BE2C (cell line): ENCODE measurements around the gene SEBOX.

Experiments
- DNase-seq: peaks from one replicate; pipeline ENCODE4 v3.0.0-alpha.2; 2020
- H3K27me3 ChIP-seq: fragments of 250-450 bp; sonication (Bioruptor Pico); 2 replicates; pipeline ENCODE4 v1.5.1; 2020; ENCODE audit warnings: mild to moderate bottlenecking
- H3K36me3 ChIP-seq: fragments of 250-450 bp; sonication (Bioruptor Pico); 2 replicates; pipeline ENCODE4 v1.5.1; 2020; ENCODE audit warnings: mild to moderate bottlenecking
- H3K4me1 ChIP-seq: fragments of 250-450 bp; sonication (Bioruptor Pico); 2 replicates; pipeline ENCODE4 v1.5.1; 2020
- H3K4me3 ChIP-seq: 2 replicates; pipeline ENCODE4 v1.5.1; 2011; ENCODE audit warnings: low read depth, low read length
- H3K9me3 ChIP-seq: fragments of 250-450 bp; sonication (Bioruptor Pico); 2 replicates; pipeline ENCODE4 v1.5.1; 2020
- TF ChIP-seq, protein P1 (sequence below): IDR thresholded peaks from 2 replicates; pipeline ENCODE4 v1.5.1; 2012; ENCODE audit warnings: mild to moderate bottlenecking, low read depth, low read length

SEBOX gene

DNA sequence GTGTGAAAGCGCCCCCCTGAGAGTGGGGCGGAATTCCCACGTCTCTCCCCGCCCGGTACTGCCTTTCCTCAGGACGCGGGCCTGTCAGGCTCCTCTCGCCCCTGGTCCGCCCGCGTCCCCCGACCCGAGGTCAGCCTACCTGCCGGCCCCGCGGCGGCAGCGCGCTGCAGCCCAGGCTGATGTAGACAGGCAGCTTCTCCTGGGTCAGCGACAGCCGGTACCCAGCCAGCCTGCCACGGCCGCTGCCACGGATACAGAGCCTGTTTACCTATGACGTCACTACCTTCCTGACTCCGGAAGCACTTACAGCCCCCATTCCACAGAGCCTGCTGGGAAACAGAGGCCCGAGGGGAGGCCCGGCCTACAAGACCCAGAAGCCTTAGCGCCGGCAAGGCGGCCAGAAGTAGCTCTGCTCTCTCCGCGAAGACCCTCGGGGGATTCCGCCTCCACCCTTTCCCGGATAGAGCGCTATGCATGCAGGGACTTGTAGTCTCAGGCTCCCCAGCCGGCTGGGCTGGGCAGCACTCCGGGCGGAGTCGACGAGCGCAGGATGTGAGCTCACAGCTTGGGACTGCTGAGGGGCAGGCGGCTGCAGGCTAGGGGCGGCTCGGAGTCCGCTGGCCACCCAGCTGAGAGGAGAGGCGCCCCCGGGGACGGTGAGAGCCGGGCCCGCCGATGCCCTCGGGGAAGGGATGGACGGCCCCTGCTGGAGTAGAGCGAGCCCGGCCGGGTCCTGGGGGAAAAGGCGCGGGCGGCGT is 29.6 kb downstream of the SEBOX start, which contains the start of the genes IFT20 and TNFAIP1:
Gene IFT20 (minus strand): TSS at position 272 of the 758 bp plus-strand sequence. CDS start 3,487 bp downstream, outside the sequence.
Gene TNFAIP1 (plus strand): TSS at position 561 of the 758 bp plus-strand sequence. CDS start 3,761 bp downstream, outside the sequence.
- TF ChIP-seq, protein P1, sequence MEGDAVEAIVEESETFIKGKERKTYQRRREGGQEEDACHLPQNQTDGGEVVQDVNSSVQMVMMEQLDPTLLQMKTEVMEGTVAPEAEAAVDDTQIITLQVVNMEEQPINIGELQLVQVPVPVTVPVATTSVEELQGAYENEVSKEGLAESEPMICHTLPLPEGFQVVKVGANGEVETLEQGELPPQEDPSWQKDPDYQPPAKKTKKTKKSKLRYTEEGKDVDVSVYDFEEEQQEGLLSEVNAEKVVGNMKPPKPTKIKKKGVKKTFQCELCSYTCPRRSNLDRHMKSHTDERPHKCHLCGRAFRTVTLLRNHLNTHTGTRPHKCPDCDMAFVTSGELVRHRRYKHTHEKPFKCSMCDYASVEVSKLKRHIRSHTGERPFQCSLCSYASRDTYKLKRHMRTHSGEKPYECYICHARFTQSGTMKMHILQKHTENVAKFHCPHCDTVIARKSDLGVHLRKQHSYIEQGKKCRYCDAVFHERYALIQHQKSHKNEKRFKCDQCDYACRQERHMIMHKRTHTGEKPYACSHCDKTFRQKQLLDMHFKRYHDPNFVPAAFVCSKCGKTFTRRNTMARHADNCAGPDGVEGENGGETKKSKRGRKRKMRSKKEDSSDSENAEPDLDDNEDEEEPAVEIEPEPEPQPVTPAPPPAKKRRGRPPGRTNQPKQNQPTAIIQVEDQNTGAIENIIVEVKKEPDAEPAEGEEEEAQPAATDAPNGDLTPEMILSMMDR: no peak
- peak; percentile 96 for DNase-seq
- Histone ChIP-seq H3K27me3 (no peaks in the 10 kb centered on the region), H3K4me1 (no peaks in the 10 kb centered on the region), H3K36me3 (no peaks in the 10 kb centered on the region), H3K4me3 (peak within 1 kb of the TSS; percentile 83), H3K9me3 (no peaks in the 10 kb centered on the region)

DNA sequence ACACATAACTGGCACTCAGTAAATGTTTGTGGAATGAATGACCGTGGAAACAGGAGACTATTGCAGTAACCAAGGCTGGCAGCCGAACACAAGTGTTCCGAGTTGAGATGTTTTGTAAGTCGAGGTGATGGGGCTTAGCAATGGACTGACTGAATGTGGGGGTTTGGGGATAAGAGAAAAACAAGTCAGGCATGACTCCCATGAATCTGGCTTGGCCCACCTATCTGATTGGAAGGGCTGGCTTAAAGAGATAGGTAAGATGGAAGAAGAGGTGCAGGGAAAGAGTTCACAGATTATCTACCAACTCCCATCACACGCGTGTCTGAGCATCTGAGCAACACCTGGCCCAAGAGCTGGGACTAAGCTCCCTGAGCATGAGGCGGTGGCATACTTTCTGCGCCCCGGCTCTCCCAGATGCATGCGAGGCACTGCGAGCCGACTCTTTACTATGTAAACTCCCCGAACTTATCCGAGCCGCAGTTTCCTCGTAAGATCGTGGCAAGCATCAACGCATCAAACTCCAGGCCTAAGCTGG is 30.3 kb downstream of the SEBOX start:
- Histone ChIP-seq H3K27me3 (no peaks in the 10 kb centered on the region), H3K9me3 (no peaks in the 10 kb centered on the region), H3K4me3 (peak overlapping the region; percentile 82), H3K36me3 (no peaks in the 10 kb centered on the region), H3K4me1 (no peaks in the 10 kb centered on the region)
- DNase-seq: no peak
- TF ChIP-seq, protein P1: no peak

DNA sequence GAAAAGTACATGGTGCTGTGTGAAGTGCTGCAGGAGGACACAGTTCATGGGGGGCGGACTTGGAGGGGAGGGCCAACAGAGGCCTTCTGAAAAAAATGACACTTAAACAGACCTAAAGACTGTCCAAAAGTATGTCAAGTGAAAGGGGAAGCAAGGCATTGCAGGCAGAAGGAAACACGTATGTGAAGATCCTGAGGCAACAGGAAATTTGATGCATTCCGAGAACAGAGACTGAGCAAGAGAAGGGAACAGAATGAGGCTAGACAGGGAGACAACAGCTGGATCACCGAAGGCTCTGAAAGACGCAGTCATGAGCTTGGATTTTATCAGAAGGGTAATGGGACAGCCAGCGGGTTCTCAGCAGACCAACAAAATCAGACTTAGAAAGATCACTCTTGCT is 30.8 kb downstream of the SEBOX start:
- TF ChIP-seq, protein P1: no peak
- no peak for DNase-seq
- no peaks in the 10 kb centered on the region for H3K9me3 ChIP-seq
- peak overlapping the region; percentile 82 for H3K4me3 ChIP-seq
- no peaks in the 10 kb centered on the region for H3K4me1 ChIP-seq
- no peaks in the 10 kb centered on the region; the same call in 1 of the 2 replicates for H3K36me3 ChIP-seq
- no peaks in the 10 kb centered on the region for H3K27me3 ChIP-seq

DNA sequence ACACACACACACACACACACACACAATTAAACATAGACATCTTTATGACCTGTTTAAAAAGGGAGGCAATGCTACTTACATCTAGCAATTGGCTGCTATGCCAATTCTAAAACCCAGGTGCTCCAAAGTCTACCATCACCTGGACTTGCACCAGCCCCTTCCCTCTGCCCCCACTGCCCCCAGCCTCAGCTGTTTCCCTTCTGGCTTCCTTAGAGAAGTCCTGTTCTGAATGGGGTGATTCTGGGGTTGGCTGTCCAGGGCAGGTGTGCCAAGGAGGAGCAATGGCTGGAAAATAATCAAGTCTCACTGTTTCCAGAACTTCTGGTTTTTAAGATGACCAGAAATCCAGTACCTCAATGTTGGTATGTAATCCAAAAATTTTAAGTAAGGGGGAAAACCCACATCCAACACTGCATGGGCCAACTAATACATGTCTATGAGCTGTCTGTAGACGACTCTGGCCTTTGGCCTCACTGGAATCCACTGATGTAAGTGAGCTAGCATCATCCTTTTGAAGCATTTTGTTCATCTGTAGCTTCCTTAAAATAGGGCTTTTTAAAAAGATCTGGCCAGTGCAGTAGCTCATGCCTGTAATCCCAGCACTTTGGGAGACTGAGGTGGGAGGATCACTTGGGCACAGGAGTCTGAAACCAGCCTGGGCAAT is 31.8 kb downstream of the SEBOX start:
- no peaks in the 10 kb centered on the region for H3K9me3 ChIP-seq
- peaks cover 2% of the 10 kb centered on the region for H3K36me3 ChIP-seq
- no peak overlapping the region for H3K4me3 ChIP-seq
- no peaks in the 10 kb centered on the region for H3K4me1 ChIP-seq
- no peaks in the 10 kb centered on the region for H3K27me3 ChIP-seq
- TF ChIP-seq, protein P1: no peak
- no peak for DNase-seq

DNA sequence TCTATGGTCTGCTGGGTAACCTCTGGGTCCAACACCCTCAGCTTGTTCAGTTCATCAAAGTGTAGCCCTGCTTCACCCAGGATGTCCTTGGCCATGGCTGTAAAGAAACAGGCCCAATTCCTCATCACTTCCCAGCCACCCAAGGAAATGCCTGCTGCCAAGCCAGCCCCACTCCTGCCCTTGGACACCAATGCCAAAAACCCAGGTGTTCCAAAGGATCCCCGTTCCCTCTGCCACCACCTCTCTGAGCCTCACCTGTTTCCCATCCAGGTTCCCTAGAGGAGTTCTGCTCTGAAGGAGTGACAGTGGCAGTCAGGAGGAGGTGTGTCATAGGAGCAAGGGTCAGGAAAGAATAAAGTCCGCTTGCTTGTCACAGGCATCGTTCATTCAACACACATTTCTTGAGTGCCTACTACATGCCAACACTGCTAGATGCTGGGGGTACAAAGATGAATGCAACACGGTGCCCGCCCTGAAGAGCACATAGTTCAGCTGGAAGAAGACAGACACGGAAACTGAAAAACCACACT is 33.0 kb downstream of the SEBOX start:
- DNase-seq: no peak
- Histone ChIP-seq H3K27me3 (no peaks in the 10 kb centered on the region), H3K4me3 (no peak overlapping the region), H3K36me3 (peaks cover 11% of the 10 kb centered on the region), H3K4me1 (no peaks in the 10 kb centered on the region), H3K9me3 (no peaks in the 10 kb centered on the region)
- TF ChIP-seq, protein P1: no peak
